ENCODE measurements around the gene NLE1.
A peak's percentile ranks its signal among the peaks of the same experiment; 100 is the strongest.
"Not testable (repeated sequence)": the region's sequence is repeated elsewhere in the genome, so short reads cannot be mapped to it uniquely, and the experiment has no call there.

NLE1 gene

GRCh38 chr17:35127751-35128514 is 14.2 kb downstream of the NLE1 start:
- DNase-seq: no peak

- no peak for DNase-seq
These were observed 20.8 kb downstream of the NLE1 start, which contains the start of gene FNDC8 for GRCh38 chr17:35121315-35121714. FNDC8 (plus strand) TSS chr17:35121615; CDS start chr17:35121694, 79 bp downstream.

GRCh38 chr17:35119370-35120165 is 22.5 kb downstream of the NLE1 start, which contains the start of gene RAD51D:
RAD51D (minus strand) TSS chr17:35119860; CDS start chr17:35119613, 247 bp downstream.
- peak; percentile 69 for DNase-seq

GRCh38 chr17:35117984-35118383 is 24.1 kb downstream of the NLE1 start:
- no peak for DNase-seq

GRCh38 chr17:35116845-35117244 is 25.3 kb downstream of the NLE1 start:
- DNase-seq: no peak

GRCh38 chr17:35110791-35111190 is 31.3 kb downstream of the NLE1 start:
- DNase-seq: not testable (repeated sequence)

- DNase-seq: no peak
These were observed 37.2 kb downstream of the NLE1 start for GRCh38 chr17:35104844-35105450.

- no peak for DNase-seq
These were observed 38.8 kb downstream of the NLE1 start for GRCh38 chr17:35103271-35103670.

GRCh38 chr17:35101725-35102124 is 40.4 kb downstream of the NLE1 start:
- DNase-seq: no peak

GRCh38 chr17:35101036-35101435 is 41.1 kb downstream of the NLE1 start:
- no peak for DNase-seq

GRCh38 chr17:35099908-35100307 is 42.2 kb downstream of the NLE1 start:
- DNase-seq: no peak

- DNase-seq: no peak
These were observed 44.3 kb downstream of the NLE1 start for GRCh38 chr17:35097776-35098175.

GRCh38 chr17:35095741-35096140 is 46.4 kb downstream of the NLE1 start:
- no peak for DNase-seq

GRCh38 chr17:35094902-35095301 is 47.2 kb downstream of the NLE1 start:
- peak; percentile 36 for DNase-seq

- not testable (repeated sequence) for DNase-seq
These were observed 51.4 kb downstream of the NLE1 start for GRCh38 chr17:35090707-35091106.

GRCh38 chr17:35089586-35090296 is 52.4 kb downstream of the NLE1 start:
- DNase-seq: no peak

- peak; percentile 81 for DNase-seq
These were observed 53.1 kb downstream of the NLE1 start for GRCh38 chr17:35088881-35089585.

- peak; percentile 13 for DNase-seq
These were observed 53.7 kb downstream of the NLE1 start for GRCh38 chr17:35088356-35088880.

GRCh38 chr17:35087731-35088355 is 54.3 kb downstream of the NLE1 start:
- no peak for DNase-seq

- no peak for DNase-seq
These were observed 55.1 kb downstream of the NLE1 start for GRCh38 chr17:35086931-35087573.

- no peak for DNase-seq
These were observed 55.9 kb downstream of the NLE1 start for GRCh38 chr17:35086164-35086563.
